Endothelial cell of umbilical vein (primary cell): ENCODE results near the gene RBM5. TPM values are rescaled to one million over a fixed set of nuclear protein-coding genes. Genes with fewer than 3 reads are reported as not detected.

ENCODE experiments used
- BruUV-seq: library from RNA; stranded (reverse); fragments of 400-500 nt; replicated peaks from 2 replicates; lab custom pipeline; 2021; lab: Mats Ljungman, UMichigan
- CTCF ChIA-PET: fragments of 300-600, 350-600 bp; sonication (Branson Sonifier 250); formaldehyde crosslinking; loops from one replicate; lab custom pipeline; 2021; ENCODE audit warnings: antibody characterized with exemption, inconsistent platforms; lab: Charles Lee
- POLR2A ChIA-PET: fragments of 300-600, 350-600 bp; sonication (Branson Sonifier 250); formaldehyde crosslinking; loops from one replicate; lab custom pipeline; 2021; ENCODE audit warnings: antibody characterized with exemption, inconsistent platforms; lab: Charles Lee
- DNase-seq: peaks from one replicate; pipeline ENCODE4 v3.0.0-alpha.2; 2011; ENCODE audit warnings: low read depth, low spot score
- FAIRE-seq: peaks from 2 replicates; lab custom pipeline; 2011; peaks lifted over from hg19 to GRCh38; lab: Jason Lieb, UNC
- H2AFZ ChIP-seq: 2 replicates; pipeline ENCODE4 v1.6.0; 2012; ENCODE audit warnings: low read depth, low read length, control low read depth, inconsistent platforms
- H3K27ac ChIP-seq: 2 replicates; pipeline ENCODE4 v1.5.1; 2011; ENCODE audit warnings: low read depth, mild to moderate bottlenecking, control low read depth, low read length, moderate library complexity; ENCODE audit not compliant: insufficient read depth
- H3K27me3 ChIP-seq, 2 experiments: 2 replicates each; pipeline versions ENCODE4 v1.6.0 to v1.6.1; 2011; ENCODE audit warnings: low read length in 2 of 2, mixed read lengths in 1 of 2; ENCODE audit not compliant: control insufficient read depth in 2 of 2, insufficient read depth in 2 of 2
- H3K36me3 ChIP-seq, 2 experiments: 2 replicates in 1 of 2; 3 replicates in 1 of 2; pipeline ENCODE4 v1.5.1; 2011; ENCODE audit warnings: low read length in 2 of 2, mild to moderate bottlenecking in 1 of 2, moderate library complexity in 1 of 2; ENCODE audit not compliant: control insufficient read depth in 2 of 2, insufficient read depth in 2 of 2; ENCODE audit errors: extremely low read depth in 1 of 2
- H3K4me1 ChIP-seq: 3 replicates; pipeline ENCODE4 v1.5.1; 2011; ENCODE audit warnings: mild to moderate bottlenecking, low read length; ENCODE audit not compliant: control insufficient read depth, insufficient read depth; ENCODE audit errors: extremely low read depth
- H3K4me2 ChIP-seq: 2 replicates; pipeline ENCODE4 v1.6.1; 2011; ENCODE audit warnings: low read length, control low read depth, mixed read lengths; ENCODE audit not compliant: insufficient read depth
- H3K4me3 ChIP-seq, 3 experiments: fragments of 200-600 bp in 1 of 3; sonication (generic), shearing (Covaris generic) in 1 of 3; replicated peaks in 1 of 3; 2 replicates each; pipeline ENCODE4 v1.5.1; 2011 to 2016; ENCODE audit warnings: control low read depth in 3 of 3, low read length in 3 of 3, mild to moderate bottlenecking in 2 of 3, inconsistent platforms in 1 of 3, low read depth in 1 of 3, moderate library complexity in 1 of 3; ENCODE audit not compliant: insufficient read depth in 1 of 3
- H3K79me2 ChIP-seq: 2 replicates; pipeline ENCODE4 v1.6.0; 2012; ENCODE audit warnings: low read length, inconsistent platforms; ENCODE audit not compliant: control insufficient read depth, insufficient read depth
- H3K9ac ChIP-seq: replicated peaks from 2 replicates; pipeline ENCODE3; 2011; ENCODE audit warnings: low read length, control low read depth; ENCODE audit not compliant: insufficient read depth; ENCODE audit errors: extremely low read depth
- H3K9me1 ChIP-seq: replicated peaks from 3 replicates; pipeline ENCODE4 v1.6.0; 2011; ENCODE audit warnings: mild to moderate bottlenecking, low read length; ENCODE audit not compliant: control insufficient read depth, insufficient read depth; ENCODE audit errors: extremely low read depth
- H3K9me3 ChIP-seq: replicated peaks from 2 replicates; pipeline ENCODE4 v1.5.1; 2012; ENCODE audit warnings: low read length, inconsistent platforms; ENCODE audit not compliant: control insufficient read depth, insufficient read depth
- H4K20me1 ChIP-seq: replicated peaks from 2 replicates; pipeline ENCODE3; 2011; ENCODE audit warnings: mild to moderate bottlenecking, low read length; ENCODE audit not compliant: control insufficient read depth, insufficient read depth; ENCODE audit errors: extremely low read depth
- EZH2 ChIP-seq: IDR thresholded peaks from 2 replicates; pipeline ENCODE4 v1.6.1; 2012; ENCODE audit warnings: borderline replicate concordance, low read depth, mild to moderate bottlenecking, moderate library complexity, low read length, inconsistent platforms; ENCODE audit not compliant: severe bottlenecking
- FOS ChIP-seq: IDR thresholded peaks from 2 replicates; pipeline ENCODE4 v1.6.1; 2011; ENCODE audit warnings: mild to moderate bottlenecking, low read length, moderate library complexity, borderline replicate concordance; ENCODE audit not compliant: insufficient read depth
- GATA2 ChIP-seq: IDR thresholded peaks from 2 replicates; pipeline ENCODE4 v1.7.0; 2011; ENCODE audit warnings: low read depth, mild to moderate bottlenecking, moderate library complexity, mixed read lengths, low read length; ENCODE audit not compliant: insufficient read length, insufficient read depth
- JUN ChIP-seq: IDR thresholded peaks from 2 replicates; pipeline ENCODE4 v1.6.1; 2011; ENCODE audit warnings: borderline replicate concordance, low read depth; ENCODE audit not compliant: insufficient read length, insufficient read depth
- MAX ChIP-seq: IDR thresholded peaks from 2 replicates; pipeline ENCODE4 v1.6.1; 2011; ENCODE audit not compliant: insufficient read depth, insufficient read length
- MYC ChIP-seq: IDR thresholded peaks from one replicate; pipeline ENCODE4 v1.6.1; 2011; ENCODE audit warnings: mild to moderate bottlenecking, low read depth, low read length
- POLR2A ChIP-seq: IDR thresholded peaks from 2 replicates; pipeline ENCODE4 v1.6.1; 2012; ENCODE audit warnings: low read depth, mild to moderate bottlenecking, control low read depth, low read length
- POLR2AphosphoS5 ChIP-seq: IDR thresholded peaks from 2 replicates; pipeline ENCODE4 v1.6.1; 2012; ENCODE audit warnings: low read depth, mild to moderate bottlenecking, control low read depth, low read length, moderate library complexity; ENCODE audit not compliant: insufficient read depth
- dilution Hi-C: fragments of 300-500 bp; cut with MboI; formaldehyde crosslinking; loops from one replicate; pipeline ENCODE4 v1.15.0; 2019; ENCODE audit warnings: low sequenced_read_pairs; ENCODE audit not compliant: extremely low pct_ligation_motif_present
- intact Hi-C: fragments of 100-400 bp; cut with micrococcal nuclease; formaldehyde crosslinking; loops from one replicate; pipeline ENCODE4 v1.10.0; 2022
- polyA plus RNA-seq, 4 experiments: library from polyadenylated mRNA; depleted of rRNA in 3 of 4; stranded (reverse) in 3 of 4; unstranded in 1 of 4; fragments of >200 nt; gene quantifications; 2 replicates each; pipeline versions ENCODE4 v1.2.1 to v1.2.3, GENCODE V29; 2011 to 2012; ENCODE audit warnings: missing spikeins in 1 of 4
- total RNA-seq: library from RNA; stranded (reverse); gene quantifications from 2 replicates; pipeline ENCODE4 v1.2.3, GENCODE V29; 2021
- TF ChIP-seq, protein P1 (sequence below), 2 donors: IDR thresholded peaks; 1 replicate in 1 of 2; 2 replicates in 1 of 2; pipeline ENCODE4 v1.5.1; 2011; ENCODE audit warnings: low read length in 2 of 2, mild to moderate bottlenecking in 2 of 2, moderate library complexity in 2 of 2, control low read depth in 1 of 2, inconsistent platforms in 1 of 2, low read depth in 1 of 2; ENCODE audit not compliant: insufficient read depth in 1 of 2; ENCODE audit errors: extremely low read depth in 1 of 2

The RBM5 gene
- total and polyA plus RNA-seq, 2 donors (not counting 3 experiments of a cell fraction or from before 2014, with no cell fraction given): 190 to 218 TPM

GRCh38 chr3:50157827-50158529, 69.3 kb downstream of the RBM5 start:
- dilution Hi-C loops: no loop called here
- no TSS peak for BruUV-seq
- Histone ChIP-seq H3K79me2 (peaks cover 63% of the 10 kb centered on the region), H3K9me1 (no peaks in the 10 kb centered on the region), H3K27me3 (no peaks in the 10 kb centered on the region), H3K9ac (no peak overlapping the region), H3K9me3 (no peaks in the 10 kb centered on the region), H4K20me1 (no peaks in the 10 kb centered on the region), H3K36me3 (peaks cover 0 to 9% of the 10 kb centered on the region in 2 experiments), H3K4me1 (peaks cover 80% of the 10 kb centered on the region), H2AFZ (no peak overlapping the region), H3K4me2 (peak overlapping the region; percentile 78), H3K4me3 (no peak overlapping the region), H3K27ac (peak overlapping the region; percentile 40)
- intact Hi-C loops: loop anchor here (1.0 to 5.0 kb wide), 2 partner anchors 9 to 79 kb away; partner anchors contain the start of gene GNAI2
- peak; percentile 57 for DNase-seq
- POLR2A ChIA-PET: no interaction called here
- no peak for TF ChIP-seq EZH2
- peak; percentile 13 for TF ChIP-seq POLR2A
- FAIRE-seq: no peak
- CTCF ChIA-PET: interaction anchor here (1.0 to 3.6 kb wide), 11 partner anchors 9 to 85 kb away, joined by 3 to 36 read pairs (median 5); no protein-coding TSS in a partner anchor

DNA sequence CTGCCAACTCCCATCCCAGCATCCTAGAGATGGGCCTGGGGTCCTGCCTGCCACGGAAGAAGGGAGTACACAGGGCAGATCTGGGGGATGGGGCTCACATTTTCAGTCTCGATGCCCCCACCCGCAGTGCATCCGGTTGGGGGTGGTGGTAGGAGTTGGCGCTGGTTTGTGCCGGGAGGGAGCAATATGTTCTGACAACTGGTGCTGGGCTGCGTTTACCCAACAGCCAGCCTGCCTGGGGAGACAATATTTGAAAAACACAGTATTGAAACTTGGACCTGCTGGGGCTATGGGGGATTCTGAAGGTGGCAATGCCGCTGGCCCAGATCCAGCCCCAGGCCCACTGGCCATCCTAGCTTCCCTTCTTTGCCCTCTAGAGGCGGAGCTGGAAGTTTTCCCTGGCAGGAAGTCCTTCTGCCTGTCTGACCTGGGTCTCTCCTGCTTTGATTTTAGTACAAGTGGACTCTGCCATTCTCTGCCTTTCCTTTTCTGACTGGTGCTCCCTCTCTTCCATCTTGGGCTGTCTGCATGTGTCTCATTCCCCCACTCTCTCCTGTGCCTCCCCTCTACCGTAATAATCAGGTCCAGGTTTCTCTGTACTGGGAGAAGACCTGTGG, 69.9 kb downstream of the RBM5 start:
- Histone ChIP-seq H3K27ac (peak overlapping the region; percentile 40), H4K20me1 (no peaks in the 10 kb centered on the region), H3K27me3 (no peaks in the 10 kb centered on the region), H3K4me1 (peaks cover 87% of the 10 kb centered on the region), H2AFZ (no peak overlapping the region), H3K9me1 (no peaks in the 10 kb centered on the region), H3K4me2 (peak overlapping the region; percentile 1), H3K9ac (no peak overlapping the region), H3K9me3 (no peaks in the 10 kb centered on the region), H3K36me3 (peaks cover 0 to 9% of the 10 kb centered on the region in 2 experiments), H3K79me2 (peaks cover 65% of the 10 kb centered on the region), H3K4me3 (no peak overlapping the region)
- BruUV-seq: no TSS peak
- no peak for TF ChIP-seq EZH2
- TF ChIP-seq, protein P1, sequence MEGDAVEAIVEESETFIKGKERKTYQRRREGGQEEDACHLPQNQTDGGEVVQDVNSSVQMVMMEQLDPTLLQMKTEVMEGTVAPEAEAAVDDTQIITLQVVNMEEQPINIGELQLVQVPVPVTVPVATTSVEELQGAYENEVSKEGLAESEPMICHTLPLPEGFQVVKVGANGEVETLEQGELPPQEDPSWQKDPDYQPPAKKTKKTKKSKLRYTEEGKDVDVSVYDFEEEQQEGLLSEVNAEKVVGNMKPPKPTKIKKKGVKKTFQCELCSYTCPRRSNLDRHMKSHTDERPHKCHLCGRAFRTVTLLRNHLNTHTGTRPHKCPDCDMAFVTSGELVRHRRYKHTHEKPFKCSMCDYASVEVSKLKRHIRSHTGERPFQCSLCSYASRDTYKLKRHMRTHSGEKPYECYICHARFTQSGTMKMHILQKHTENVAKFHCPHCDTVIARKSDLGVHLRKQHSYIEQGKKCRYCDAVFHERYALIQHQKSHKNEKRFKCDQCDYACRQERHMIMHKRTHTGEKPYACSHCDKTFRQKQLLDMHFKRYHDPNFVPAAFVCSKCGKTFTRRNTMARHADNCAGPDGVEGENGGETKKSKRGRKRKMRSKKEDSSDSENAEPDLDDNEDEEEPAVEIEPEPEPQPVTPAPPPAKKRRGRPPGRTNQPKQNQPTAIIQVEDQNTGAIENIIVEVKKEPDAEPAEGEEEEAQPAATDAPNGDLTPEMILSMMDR (IDR thresholded peaks at IDR 0.05; ENCODE audit: extremely low read depth in 1 of 2, insufficient read depth in 1 of 2, low read depth in 1 of 2, low read length in 2 of 2): peak in 1 of 2 donors; percentile 38
- no peak for TF ChIP-seq MAX
- no peak for TF ChIP-seq FOS
- no peak for TF ChIP-seq GATA2
- no peak for TF ChIP-seq JUN
- TF ChIP-seq MYC: no peak
- peak; percentile 33 for TF ChIP-seq POLR2A
- TF ChIP-seq POLR2AphosphoS5: no peak
- FAIRE-seq: peak; percentile 86
- POLR2A ChIA-PET: no interaction called here
- DNase-seq: no peak
- dilution Hi-C loops: no loop called here
- CTCF ChIA-PET: interaction anchor here (1.0 to 3.6 kb wide), 9 partner anchors 9 to 84 kb away, joined by 3 to 36 read pairs (median 5); no protein-coding TSS in a partner anchor
- intact Hi-C loops: loop anchor here (1.0 to 5.0 kb wide), 2 partner anchors 9 to 79 kb away; partner anchors contain the start of gene GNAI2
